GM18861 (cell line): ENCODE measurements around the gene MYO5B.
"Not testable (repeated sequence)": the region's sequence is repeated elsewhere in the genome, so short reads cannot be mapped to it uniquely, and the experiment has no call there.

Experiments used
- ATAC-seq: cut with Tn5 transposase; IDR thresholded peaks from one replicate; pipeline ENCODE4 v1.9.1; 2021; ENCODE audit not compliant: unreplicated experiment

The MYO5B gene

DNA sequence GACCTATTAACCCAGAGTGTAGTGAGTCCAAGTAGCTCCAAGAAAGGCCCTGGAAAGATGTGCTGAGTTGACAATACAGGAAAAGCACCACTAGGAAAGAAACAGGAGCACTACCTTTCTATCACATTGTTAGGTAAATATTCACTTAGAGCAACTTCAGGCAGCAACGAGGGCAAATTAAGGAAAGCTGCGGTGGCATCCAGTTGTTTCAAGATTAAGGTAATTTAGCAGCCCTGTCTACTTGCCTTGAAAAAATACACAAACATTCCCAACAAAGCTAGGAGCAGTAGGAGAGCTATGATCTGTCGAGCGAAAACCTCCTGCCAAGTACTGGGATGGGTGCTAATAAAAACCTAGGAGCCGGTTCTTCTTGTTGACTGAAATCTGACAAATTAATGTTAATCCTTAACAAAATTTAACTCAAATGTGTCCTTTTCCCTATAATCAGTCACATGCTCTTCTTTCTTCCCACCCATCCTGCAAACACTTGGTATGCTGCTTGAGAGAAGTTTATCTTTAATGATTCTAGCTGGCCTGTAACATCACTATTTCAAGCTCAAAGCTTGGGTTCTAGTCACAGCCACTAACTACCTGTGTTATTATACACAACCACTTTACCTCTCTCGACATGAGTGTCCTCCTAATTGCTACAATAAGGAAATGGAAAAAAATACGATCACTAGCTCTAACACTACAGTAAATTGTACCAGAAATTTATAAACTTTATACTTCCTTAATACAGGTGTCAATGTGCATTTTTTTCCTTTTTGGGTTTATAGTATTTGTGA is 383.6 kb downstream of the MYO5B start:
- no peak for ATAC-seq

DNA sequence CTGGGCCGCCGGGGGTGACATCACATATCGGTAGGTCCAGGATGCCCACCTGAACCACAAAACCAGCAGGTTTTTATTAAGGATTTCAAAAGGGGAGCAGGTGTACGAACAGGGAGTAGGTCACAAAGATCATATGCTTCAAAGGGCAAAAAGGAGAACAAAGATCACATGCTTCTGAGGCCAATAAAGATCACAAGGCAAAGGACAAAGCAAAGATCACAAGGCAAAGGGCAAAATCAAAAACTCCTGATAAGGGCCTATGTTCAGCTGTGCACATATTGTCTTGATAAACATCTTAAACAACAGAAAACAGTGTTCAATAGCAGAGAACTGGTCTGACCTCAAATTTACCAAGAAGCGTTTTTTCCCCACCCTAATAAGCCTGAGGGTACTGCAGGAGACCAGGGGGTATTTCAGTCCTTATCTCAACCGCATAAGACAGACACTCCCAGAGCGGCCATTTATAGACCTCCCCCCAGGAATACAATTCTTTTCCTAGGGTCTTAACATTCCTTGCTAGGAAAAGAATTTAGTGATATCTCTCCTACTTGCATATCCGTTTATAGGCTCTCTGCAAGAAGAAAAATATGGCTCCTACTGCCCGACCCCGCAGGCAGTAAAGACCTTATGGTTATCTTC is 386.3 kb downstream of the MYO5B start:
- ATAC-seq = not testable (repeated sequence)

DNA sequence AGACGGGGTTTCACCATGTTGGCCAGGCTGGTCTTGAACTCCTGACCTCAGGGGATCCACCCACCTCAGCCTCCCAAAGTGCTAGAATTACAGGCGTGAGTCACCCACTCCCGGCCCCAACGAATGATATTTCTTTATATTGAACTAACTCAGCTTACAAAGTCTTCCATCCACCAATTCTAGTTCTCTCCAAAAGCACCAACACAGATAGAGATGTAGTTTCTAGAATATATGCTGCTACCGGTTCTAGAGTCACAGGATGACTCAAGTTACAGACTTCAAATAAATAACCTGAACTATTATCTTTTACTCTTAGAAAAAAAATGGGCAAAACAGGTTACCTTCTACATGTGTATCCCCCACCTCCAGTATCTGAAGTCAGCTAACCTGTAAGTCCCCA is 390.9 kb downstream of the MYO5B start:
- no peak for ATAC-seq

DNA sequence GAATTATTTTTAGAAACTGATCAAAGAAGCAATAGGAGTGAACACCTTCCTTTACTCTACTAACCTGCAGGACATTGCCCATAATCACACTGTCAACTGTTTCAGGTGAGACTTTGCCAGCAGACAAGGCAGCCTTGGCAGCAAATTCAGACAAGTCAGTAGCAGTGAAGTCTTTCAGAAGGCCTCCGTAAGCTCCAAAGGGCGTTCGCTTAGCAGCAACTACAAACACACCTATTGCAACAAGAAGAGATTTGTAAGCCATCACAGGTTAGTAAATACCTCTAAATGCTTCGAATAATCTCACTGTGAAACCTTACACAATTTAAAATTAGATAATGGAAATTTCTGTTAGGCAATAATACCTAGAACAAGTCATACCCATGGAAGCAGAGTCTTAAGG is 392.3 kb downstream of the MYO5B start:
- ATAC-seq = no peak

DNA sequence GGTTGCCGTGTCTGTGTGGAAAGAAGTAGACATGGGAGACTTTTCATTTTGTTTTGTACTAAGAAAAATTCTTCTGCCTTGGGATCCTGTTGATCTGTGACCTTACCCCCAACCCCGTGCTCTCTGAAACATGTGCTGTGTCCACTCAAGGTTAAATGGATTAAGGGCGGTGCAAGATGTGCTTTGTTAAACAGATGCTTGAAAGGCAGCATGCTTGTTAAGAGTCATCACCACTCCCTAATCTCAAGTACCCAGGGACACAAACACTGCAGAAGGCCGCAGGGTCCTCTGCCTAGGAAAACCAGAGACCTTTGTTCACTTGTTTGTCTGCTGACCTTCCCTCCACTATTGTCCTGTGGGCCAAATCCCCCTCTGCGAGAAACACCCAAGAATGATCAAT is 394.5 kb downstream of the MYO5B start:
- ATAC-seq = not testable (repeated sequence)

DNA sequence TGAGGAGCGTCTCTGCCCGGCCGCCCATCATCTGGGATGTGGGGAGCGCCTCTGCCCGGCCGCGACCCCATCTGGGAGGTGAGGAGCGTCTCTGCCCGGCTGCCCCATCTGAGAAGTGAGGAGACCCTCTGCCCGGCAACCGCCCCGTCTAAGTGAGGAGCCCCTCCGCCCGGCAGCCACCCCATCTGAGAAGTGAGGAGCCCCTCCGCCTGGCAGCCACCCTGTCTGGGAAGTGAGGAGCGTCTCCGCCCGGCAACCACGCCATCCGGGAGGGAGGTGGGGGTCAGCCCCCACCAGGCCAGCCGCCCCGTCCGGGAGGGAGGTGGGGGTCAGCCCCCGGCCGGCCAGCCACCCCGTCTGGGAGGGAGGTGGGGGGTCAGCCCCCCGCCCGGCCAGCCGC is 395.1 kb downstream of the MYO5B start:
- ATAC-seq = not testable (repeated sequence)

DNA sequence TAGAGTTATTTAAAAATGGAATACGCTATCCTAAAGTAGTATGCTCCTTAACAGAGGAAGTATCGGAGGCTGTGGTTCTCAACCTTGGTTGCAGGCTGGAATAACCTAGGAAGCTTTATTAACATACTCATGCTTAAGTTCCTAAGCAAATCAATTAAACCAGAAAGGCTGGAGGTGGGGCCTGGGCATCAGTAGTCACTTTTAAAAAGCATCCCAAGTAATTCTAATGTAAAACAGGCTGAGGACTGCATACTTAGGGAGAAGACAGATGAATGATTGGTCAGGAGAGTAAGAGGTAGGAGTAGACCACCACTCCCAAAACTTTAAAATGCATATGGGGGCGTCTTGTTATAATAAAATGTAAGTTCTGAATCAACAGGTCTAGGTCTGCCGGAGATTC is 396.9 kb downstream of the MYO5B start:
- ATAC-seq = no peak

DNA sequence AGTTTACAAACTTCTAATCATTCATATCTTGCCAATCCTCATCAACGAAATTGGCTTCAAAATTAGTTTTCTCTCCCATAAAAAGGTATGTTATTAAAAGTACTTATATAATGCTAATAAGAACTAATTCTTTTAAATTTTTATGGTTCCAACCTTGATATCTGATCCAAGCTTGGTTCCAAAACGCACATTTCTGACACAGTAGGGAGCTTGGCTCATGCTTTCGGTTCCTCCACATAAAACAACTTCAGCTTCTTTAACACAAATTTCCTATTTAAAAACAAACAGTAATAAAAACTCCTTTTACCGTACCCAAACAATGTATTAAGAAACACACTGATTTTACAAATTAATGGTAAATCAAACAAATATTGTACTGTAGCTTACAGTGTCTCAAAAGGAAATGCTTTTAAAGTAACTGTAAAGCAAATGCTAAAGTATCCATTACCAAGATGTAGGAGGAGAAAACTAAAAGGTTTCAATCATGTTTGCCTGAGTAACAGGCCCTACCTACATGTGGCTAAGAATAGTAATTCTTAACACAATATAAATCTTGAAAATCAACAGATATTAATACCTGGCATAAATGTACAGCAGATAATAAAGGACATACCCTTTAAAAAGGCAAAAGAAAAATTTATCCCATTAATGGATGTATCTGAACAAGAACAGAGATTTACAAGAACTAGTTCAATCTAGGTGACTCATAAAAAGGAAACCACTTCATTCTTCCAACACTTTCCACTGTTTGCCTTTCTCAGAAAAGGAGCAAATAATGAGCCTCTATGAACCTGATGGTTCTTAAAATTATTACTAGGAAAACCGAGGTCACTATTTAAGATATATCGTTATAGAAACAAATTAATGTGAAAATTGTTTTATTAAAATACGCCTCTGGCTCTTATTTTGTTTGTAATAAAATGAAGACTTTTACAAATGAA is 399.1 kb downstream of the MYO5B start:
- ATAC-seq = no peak

DNA sequence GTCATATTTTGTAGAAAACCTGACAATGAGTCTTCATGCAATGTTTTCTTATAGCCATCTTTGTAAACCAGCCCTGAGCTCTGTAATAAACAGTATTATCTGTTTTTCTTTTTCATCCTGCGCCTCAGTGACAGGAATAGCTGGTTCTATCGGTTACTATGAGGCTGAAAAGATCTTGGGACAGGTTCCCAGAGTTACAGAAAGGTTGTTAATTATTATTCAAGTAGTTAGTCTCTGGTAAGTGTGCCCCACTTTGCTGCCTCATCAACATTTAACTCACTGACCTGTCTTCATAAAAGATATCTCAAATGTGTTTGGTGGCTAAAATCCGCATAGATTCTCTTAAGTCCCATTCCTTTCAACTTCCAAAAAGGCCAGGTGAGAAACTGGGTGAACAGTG is 400.2 kb downstream of the MYO5B start:
- no peak for ATAC-seq

DNA sequence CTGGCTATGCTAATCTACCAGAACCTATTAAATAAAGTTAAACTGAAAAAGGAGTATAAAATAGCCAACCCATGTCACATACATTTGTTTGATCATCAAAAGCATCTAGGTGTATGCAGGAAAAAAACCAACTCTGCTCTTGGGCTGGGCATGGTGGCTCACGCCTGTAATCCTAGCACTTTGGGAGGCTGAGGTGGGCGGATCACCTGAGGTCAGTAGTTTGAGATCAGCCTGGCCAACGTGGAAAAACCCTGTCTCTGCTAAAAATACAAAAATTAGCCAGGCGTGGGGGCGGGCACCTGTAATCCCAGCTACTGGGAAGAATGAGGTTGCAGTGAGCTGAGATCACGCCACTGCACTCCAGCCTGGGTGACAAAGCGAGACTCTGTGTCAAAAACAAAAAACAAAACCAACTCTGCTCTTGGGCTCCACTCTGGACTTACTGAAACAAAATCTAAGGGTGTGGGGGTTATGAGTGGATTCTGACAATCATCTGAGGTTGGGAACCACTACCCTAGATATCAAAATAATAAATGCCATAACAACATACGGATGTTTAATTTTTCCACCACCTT is 405.3 kb downstream of the MYO5B start:
- ATAC-seq = not testable (repeated sequence)

DNA sequence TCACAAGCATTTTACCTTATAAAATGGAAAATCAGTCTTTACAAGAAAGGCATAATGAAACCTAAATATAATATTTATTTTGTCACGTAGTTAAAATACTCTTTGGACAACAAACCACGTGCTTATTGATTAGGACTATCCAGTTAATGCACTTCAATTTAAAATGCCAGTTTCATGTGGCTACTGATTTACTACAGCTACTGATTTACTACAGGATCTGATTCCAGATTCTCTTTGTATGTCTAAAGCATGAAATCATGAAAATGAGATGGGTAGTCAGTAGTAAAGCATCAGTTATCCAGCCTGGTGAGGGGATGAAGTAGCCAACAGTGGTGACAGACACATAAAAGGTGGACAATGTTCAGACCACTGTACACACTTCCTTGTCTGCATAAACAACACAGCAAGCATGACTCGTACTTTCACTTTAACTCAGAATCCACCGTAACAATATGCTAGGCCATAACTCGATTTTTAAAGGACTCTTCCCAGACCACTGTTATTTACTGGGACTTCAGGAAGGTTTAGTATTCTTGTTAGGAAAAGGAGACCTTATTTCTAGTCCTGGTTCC is 406.5 kb downstream of the MYO5B start:
- ATAC-seq = peak; percentile 62

DNA sequence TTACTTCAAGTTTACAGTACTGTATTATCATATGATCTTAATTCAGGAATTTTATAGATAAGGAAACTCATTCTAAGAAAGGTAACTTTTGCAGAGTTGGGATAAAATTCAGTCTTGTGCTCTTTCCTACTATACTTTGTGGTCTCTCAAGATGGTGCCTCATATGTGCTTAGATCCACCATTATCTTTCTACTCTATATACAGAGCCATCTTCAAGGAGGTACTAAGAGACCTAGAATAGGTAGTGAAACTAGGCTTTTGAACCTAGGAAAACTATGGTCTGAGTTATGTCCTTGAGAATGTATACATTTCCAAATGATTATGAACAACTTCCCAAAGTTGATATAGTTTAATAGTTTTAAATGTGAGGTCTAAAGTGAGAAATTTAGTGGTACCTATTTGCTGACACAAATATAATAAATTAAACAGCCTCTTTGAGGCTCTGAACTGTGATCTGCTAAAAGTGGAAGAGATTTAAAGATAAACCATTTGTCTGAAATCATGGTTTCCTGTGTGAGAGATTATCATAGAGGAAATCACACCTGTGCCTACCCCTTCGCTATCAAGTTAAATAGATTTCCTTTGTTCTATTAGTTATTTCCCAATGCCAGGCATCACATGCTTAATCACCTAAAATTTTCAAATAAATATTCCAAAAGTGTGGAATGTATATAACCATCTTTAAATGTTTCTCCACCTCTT is 408.8 kb downstream of the MYO5B start:
- no peak for ATAC-seq

DNA sequence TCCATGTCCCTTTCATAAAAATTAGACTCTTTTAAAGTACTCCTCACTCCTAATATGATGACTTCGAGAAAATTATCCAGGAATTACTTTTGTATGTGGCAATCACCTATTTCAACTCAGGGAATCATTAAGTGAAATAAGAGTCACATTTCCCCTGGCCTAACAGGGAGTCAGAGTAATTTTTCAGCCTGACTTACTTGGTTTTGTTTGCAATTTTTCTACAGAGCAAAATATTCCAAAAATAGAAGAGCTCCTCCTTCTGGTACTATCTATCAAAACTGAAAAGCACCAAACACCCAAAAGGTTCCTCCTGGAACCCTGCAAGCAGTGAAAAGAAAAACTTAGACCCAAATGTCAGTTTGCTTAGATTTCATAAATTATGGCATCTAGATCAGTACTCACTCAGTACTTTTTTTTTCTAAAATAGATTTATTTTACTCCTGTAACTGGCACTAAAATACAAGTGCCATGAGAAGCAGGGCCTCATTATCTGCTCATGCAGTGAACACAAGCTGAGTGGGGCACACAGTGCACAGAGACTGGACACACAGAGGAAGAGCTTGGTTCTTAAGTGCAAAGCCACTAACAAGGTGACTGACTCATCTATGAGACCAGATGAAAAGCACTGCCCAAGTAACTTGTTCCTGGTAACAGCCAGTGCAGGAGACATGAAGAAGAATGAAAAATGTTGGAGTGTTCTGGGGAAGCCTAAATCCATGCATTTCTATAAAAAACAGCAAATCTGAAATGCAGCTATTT is 410.3 kb downstream of the MYO5B start:
- ATAC-seq = no peak

DNA sequence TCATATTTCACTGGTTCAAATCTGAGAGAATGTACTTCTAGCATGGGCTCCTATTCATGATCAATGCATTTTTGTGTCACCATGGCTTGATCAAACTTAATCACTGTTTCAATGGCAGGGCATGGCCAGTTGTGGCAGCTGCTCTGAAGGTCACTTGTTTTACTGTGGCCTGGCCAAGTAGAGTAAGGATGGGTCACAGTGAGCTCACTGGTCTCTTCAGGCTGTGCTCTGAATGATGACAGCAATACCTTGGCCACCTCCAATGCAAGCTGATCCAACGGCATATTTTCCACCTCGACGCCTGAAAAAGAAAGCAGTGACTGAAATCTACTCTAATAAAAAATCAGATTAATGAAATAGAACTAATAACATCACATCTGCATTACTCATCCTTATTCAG is 411.3 kb downstream of the MYO5B start:
- not testable (repeated sequence) for ATAC-seq

DNA sequence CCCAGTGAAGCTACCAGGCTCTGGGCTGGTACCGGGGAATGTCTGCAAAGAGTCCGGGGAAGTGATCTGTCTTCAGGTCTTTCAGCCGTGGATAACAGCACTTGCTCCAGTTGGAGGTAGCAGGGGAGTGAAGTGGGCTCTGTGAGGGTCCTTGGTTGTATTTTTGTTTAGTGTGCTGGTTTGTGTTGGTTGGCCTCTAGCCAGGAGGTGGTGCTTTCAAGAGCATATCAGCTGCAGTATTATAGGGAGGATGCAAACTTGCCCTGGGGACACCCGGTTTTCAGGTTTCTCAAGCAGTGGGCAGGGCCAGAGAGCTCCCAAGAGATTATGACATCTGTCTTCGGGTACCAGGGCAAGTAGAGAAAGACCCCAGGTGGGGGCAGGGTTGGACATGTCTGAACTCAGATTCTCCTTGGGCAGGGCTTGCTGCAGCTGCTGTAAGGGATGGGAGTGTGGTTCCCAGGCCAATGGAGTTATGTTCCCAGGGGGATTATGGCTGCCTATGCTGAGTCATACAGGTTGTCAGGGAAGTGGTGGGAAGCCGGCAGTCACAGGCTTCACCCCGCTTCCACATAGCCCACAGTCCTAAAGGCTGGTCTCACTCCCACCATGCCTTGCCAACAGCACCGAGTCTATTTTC is 416.0 kb downstream of the MYO5B start:
- ATAC-seq = no peak
